Right renal pelvis (tissue), 4 donors: ENCODE results near the gene SLC43A2. TPM values are rescaled to one million over a fixed set of nuclear protein-coding genes. Genes with fewer than 3 reads are reported as not detected.
"Not testable (repeated sequence)": the region's sequence is repeated elsewhere in the genome, so short reads cannot be mapped to it uniquely, and the experiment has no call there.

Experiments used
- DNase-seq, 4 donors: peaks; one replicate each; pipeline ENCODE4 v3.0.0-alpha.2; 2013; ENCODE audit warnings: low read depth in 4 of 4, low spot score in 3 of 4, missing footprints in 1 of 4
- polyA plus RNA-seq, 4 donors: library from polyadenylated mRNA; unstranded; fragments of 120-200 nt; gene quantifications; one replicate each; pipeline ENCODE4 v1.2.1, GENCODE V29; 2013; ENCODE audit not compliant: insufficient read length in 4 of 4

SLC43A2 gene
- polyA plus RNA-seq, 4 donors = 28.0 to 37.8 (median 31.3) TPM

DNA sequence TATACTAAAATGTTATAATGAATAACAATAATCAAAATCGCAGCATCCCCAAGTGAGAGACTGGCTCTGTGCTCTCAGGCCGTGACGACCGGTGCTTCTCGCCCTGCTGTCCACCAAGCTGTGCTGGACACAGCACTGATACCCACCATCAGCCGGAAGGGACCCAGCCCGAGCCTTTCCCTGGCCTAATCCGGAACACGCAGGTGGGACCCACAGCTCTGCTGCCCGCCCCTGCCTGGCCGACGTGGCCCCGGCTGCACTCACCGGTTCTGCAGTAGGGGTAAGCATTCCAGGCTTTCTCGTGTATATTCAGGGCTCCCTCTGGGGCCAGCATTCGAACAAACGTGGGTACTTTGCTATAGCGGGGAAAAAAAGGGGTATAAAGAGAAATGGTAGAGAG is 80.6 kb downstream of the SLC43A2 start:
- no peak for DNase-seq

DNA sequence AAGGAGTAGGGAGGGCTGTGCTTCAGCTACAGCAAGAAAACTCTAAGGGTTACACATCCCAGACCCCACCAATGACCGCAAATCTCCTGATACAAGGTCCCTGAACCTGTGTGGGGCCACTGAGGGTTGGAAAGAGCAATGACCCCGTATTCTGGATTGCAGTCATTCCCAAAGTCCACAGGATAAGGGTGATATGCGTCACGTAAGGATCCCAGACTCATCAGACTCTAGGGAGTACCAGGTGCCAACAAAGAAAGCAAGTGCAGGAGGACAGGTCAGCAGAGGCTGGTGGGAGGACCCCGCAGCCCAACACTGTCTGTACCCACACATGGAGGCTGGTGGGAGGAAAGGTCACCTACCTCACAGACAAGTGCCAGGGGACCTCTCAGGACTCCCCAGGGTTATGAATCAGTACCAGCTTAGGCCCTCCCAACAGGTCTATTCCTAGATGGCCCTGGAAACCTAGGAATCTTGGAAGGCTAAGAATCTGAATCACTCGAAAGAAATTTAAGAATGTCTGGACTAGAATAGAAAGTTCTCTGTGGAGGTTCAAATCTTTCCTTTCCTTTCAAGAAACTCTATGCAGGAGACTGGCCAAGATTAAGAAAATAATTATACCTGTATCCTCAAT is 82.2 kb downstream of the SLC43A2 start:
- no peak for DNase-seq

DNA sequence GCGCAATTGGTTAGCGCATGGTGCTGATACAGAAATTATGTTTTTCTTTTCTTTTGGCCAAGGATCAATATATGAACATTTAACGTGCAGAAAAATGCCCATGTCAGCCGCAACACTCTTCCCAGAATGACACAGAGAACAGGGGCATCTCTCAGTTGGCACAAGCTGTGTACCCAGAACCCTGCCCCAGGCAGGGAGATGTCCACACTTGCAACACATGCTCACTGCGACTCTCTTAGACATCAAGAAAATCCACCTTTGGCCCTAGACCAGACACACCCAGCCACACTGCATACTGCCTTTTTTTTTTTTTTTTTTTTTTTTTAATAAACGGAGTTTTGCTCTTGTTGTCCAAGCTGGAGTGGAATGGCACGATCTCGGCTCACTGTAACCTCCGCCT is 83.0 kb downstream of the SLC43A2 start:
- no peak for DNase-seq

DNA sequence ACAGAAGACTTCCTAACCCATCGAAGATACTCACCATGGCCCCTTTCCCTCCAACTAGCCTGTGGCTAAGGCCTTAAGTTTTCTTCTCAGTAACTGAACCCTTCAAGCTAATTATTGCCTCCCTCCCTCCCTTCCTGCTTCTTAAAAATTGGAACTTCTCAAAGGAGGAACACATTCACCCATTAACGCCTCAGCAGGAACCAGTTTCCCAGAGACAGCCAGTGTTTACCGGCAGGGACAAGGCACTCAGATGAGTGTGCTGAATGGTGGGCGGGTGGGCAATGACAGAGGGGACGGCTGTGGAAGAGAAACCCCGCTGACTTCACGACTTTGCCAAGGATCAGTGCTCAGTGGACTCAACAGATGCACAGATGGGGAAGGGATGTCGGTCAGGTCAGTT is 86.3 kb downstream of the SLC43A2 start:
- DNase-seq = no peak

DNA sequence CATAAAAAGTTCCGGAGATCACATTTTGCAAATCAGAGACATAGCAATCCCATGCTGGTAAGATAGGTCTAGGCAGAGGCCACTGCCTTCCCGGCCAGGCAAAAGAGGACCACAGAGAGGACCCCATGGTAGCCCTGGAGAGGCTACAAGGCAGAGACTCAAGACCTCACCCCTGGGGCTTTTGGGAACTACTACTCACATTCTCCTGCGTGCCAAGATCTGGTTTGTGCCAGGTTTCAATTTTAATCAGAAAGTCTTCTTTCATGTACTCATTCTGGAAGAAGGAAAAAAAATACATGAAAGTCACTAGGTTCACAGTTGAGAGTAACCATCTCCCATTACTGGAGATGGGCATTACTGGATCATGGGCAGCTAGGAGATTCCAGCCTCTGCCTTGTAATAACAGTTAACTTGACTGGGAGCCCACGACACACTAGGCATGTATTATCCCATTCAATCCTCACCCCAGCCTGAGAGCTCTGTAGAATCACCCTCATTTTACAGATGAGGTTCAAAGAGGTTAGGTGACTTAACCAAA is 87.2 kb downstream of the SLC43A2 start:
- DNase-seq = no peak

DNA sequence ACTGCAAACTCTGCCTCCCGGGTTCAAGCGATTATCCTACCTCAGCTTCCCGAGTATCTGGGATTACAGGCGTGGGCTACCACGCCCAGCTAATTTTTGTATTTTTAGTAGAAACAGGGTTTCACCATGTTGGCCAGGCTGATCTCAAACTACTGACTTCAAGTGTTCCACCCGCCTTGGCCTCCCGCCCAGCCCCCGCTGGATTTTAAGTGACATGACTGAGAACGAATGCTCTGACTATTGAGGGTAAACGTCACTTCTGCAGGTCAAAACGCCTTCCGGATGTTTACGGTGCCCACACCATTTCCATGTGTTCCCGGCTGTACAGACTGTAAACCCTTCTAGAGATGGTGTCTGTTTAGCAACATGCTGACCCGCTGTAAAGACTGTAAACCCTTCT is 88.8 kb downstream of the SLC43A2 start:
- DNase-seq = no peak

DNA sequence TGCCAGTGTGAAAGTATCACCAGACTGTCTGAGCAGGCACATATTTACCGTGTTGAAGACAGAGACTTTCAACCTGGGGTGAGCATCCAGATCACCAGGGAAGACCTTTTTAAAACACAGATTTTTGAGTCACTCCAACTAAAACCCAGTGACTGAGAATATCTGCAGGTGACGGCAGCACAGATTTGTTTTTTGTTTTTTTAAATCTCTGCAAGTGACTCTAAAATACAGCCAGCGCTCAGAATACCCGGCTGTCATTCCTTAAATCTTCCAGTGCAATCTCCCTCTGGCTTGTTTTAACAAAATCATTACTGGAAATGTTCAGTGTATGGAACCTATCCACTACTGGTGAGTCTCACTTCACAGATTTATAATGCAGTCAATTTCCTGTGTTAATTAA is 92.9 kb downstream of the SLC43A2 start:
- no peak for DNase-seq

DNA sequence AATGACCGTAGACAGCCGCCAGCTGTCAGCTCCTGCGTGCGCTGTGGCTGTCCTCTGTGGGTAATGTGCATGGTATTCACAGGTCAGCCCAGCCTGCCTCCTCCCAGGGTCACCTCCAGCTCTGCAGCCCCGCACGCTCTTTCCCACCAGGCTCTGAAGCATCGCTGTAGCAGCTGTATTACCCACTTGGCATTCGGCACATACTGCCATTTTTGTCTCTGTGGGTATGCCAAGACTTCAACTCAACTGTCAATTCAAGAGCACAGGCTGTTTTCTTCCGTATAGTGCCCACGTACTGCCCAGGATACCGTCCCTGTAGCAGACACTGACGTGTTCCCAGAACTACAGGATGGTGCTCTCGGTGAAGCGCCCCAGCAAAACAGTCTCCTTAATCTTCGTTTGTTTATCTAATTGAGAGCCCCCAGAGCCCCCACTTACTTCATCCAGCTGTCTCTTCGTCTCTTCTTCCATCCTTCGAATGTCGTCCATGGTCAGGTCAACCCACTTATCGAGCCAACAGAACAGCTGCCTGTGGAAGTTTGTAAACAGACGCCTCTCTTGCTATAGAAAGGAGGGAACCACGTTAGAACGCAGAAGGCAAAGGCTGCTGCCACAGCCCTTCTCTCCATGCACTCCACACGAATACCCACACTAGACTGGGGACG is 94.8 kb downstream of the SLC43A2 start:
- no peak for DNase-seq

DNA sequence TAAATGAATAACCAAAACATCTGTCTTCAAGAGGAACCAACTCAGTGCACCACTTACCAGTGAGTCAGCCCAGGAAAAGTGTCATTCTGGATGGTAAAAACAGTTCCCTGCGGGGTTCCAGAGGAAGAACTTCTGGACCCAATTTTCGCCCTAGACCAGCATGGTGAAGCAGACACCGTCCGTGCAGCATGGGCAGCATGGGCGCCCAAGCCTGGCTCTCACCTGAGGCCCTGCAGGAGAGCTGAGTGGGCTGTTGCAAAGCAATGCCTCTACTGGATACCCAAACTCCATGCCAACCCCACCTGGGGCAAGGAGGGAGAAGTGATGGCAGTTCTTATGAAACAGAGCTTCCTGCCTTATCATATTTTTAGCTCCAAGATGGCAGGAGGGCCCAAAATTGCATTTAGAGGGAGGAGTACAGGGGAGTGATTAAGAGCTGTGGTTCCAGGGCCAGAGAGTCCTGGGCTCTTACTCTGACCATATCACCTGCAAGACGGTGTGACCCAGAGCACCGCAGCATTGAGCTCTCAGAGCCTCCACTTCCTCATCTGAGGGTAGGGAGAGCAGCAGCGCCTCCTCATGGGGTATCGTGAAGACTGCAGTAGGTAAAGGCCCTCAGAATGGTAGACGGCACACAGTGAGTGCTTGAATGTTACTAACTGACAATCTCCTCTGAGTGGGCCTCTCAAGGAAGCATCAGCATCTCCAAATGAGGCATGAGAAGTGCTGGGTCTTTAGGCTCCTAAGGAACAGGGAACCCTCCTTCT is 95.6 kb downstream of the SLC43A2 start:
- no peak for DNase-seq

DNA sequence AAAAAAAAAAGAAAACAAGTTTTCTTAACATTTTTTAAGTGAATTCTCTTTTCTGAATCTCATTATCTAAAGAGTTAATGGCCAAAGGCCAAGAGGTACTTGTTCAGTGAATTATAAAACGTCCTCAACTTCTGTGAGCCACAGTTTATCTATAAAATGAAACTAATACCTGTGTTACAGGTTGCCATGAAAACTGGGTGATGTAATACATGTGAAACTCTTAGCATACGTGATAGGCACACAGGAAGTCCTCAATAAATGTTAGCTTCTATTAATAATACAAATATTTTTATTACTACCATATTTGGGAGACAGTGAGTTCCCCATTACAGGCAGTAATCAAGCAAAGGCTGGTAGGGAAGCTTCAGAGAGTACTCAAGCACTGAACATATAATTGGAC is 98.8 kb downstream of the SLC43A2 start:
- no peak for DNase-seq

DNA sequence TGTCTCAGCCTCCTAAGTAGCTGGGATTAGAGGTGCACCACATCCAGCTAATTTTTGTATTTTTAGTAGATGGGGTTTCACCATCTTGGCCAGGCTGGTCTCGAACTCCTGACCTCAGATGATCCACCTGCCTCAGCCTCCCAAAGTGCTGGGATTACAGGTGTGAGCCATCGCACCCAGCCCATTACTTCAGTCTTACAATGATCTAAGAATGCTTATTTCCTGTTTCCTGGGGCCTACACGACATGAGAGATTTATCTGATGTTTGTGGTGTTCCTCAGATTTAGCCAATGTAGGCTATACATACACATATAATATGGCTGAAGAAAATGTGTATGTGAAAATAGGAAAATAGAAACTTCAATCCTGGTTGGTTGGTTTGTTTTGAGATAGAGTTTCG is 101.8 kb downstream of the SLC43A2 start:
- not testable (repeated sequence) for DNase-seq

DNA sequence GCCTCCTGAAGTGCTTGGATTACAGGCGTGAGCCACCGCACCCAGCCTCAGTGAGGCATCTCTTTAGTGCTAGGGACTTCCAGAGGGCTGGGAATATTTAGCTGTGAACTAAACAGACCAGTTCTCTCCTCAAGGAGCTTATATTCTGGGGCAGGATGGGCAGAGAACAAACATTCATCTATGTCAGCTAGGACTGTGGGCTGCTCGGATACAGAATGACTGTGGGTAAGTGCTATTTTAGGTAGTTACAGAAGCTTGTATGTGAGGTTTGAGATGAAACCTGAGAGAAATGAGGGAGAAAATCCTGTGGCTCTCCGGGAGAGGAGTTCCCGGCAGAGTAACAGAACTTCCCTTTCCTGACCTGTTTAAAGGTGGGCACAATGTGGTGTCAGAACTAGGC is 106.0 kb downstream of the SLC43A2 start:
- DNase-seq = no peak

DNA sequence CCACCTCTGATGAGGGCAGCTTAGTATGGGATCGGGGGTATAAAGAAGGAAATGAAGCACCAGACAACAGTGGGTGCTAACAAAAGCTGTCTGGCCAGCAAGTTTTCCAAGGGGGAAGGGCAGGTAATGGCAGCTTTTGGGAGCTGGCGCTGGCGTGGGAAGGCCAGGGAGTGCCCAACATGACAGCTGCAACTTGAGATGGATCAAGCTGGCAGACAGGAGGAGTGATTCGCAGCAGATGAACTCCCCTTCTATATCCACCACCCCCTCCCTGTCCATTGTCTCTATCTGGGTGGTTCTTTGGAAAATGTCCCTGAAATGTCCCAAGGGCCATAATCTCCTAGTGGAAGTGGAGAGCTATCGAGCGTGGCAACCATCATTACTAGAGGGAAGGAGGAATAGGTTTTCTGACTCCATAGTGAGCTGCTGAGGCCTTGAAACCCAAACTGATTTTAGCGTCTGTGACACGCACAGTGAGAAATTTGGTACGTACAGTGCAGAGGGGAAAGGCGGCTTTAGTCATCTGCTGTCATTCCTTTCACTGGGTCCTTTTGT is 107.5 kb downstream of the SLC43A2 start:
- no peak for DNase-seq

DNA sequence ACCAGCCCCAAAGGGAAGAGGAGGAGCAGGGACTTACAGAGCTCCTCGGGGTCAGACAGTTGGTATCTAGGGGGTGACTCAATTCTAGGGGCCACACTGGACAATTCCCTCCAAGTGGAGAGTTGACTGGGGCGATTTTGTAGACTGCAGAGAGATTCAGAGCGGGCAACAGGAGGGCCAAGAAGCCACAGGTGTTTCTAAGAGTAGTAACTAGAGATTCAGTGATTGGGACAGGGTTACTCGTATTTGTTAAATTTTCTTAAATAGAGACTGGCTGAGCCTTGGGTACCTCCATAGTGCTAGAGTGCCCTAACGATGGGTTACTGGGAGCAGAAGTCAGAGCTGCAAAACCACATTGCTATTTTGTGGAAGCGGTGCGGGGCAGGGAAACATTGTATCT is 109.0 kb downstream of the SLC43A2 start:
- no peak for DNase-seq

Other genes with a start within 250 kb of the SLC43A2 start
- gene YWHAE, start 228.6 kb downstream of the SLC43A2 start, polyA plus RNA-seq = 1,000 to 10,000 TPM; 1,001 to 1,161 (median 1,085) TPM
- gene CRK, start 172.6 kb downstream of the SLC43A2 start, polyA plus RNA-seq = 10 to 100 TPM; 64.0 to 72.2 (median 68.3) TPM
- 10 to 100 TPM; 68.6 to 80.8 (median 74.7) TPM for gene MYO1C, start 136.1 kb downstream of the SLC43A2 start, polyA plus RNA-seq
- gene INPP5K, start 112.2 kb downstream of the SLC43A2 start, polyA plus RNA-seq = 10 to 100 TPM; 19.2 to 25.4 (median 23.6) TPM
- 10 to 100 TPM; 74.7 to 88.5 (median 84.8) TPM for gene PITPNA, start 66.0 kb downstream of the SLC43A2 start, polyA plus RNA-seq
- 1 to 10 TPM; 6.6 to 9.0 (median 7.6) TPM for gene SCARF1, start 16.9 kb upstream of the SLC43A2 start, polyA plus RNA-seq
- 1 to 10 TPM; 4.1 to 5.4 (median 4.2) TPM for gene RILP, start 21.0 kb upstream of the SLC43A2 start, polyA plus RNA-seq
- 100 to 1,000 TPM; 271 to 310 (median 285) TPM for gene PRPF8, start 56.0 kb upstream of the SLC43A2 start, polyA plus RNA-seq
- gene TLCD2, start 81.5 kb upstream of the SLC43A2 start, polyA plus RNA-seq = 1 to 10 TPM; 5.1 to 6.2 (median 5.9) TPM
- gene WDR81, start 95.9 kb upstream of the SLC43A2 start, polyA plus RNA-seq = 10 to 100 TPM; 13.5 to 22.2 (median 15.4) TPM
- gene SERPINF2, start 114.0 kb upstream of the SLC43A2 start, polyA plus RNA-seq = 100 to 1,000 TPM in 1 of 4 donors, 10 to 100 TPM in 3; 81.8 to 134 (median 92.8) TPM
- gene SERPINF1, start 133.2 kb upstream of the SLC43A2 start, polyA plus RNA-seq = 100 to 1,000 TPM; 149 to 228 (median 193) TPM
- gene SMYD4, start 201.1 kb upstream of the SLC43A2 start, polyA plus RNA-seq = 10 to 100 TPM; 12.6 to 17.7 (median 13.6) TPM
- 100 to 1,000 TPM; 117 to 140 (median 130) TPM for gene RPA1, start 201.2 kb upstream of the SLC43A2 start, polyA plus RNA-seq